BLaER1 (cell line): Measurements from ENCODE around the gene WDTC1.
"Not testable (repeated sequence)": the region's sequence is repeated elsewhere in the genome, so short reads cannot be mapped to it uniquely, and the experiment has no call there.

Experiments
- H3K27ac ChIP-seq: shearing (Covaris generic); formaldehyde crosslinking; 2 replicates; pipeline ENCODE4 v1.8.1; 2022
- H3K27me3 ChIP-seq: shearing (Covaris generic); formaldehyde crosslinking; 2 replicates; pipeline ENCODE4 v1.8.1; 2022
- H3K36me3 ChIP-seq: shearing (Covaris generic); formaldehyde crosslinking; 2 replicates; pipeline ENCODE4 v1.8.1; 2022
- H3K4me1 ChIP-seq: shearing (Covaris generic); formaldehyde crosslinking; 2 replicates; pipeline ENCODE4 v1.8.1; 2022
- H3K4me2 ChIP-seq: shearing (Covaris generic); formaldehyde crosslinking; 2 replicates; pipeline ENCODE4 v1.8.1; 2022
- H3K4me3 ChIP-seq: shearing (Covaris generic); formaldehyde crosslinking; 2 replicates; pipeline ENCODE4 v1.8.1; 2022
- H3K9ac ChIP-seq: shearing (Covaris generic); formaldehyde crosslinking; 2 replicates; pipeline ENCODE4 v1.8.1; 2022
- H3K9me3 ChIP-seq: shearing (Covaris generic); formaldehyde crosslinking; 2 replicates; pipeline ENCODE4 v1.8.1; 2022
- H4K20me1 ChIP-seq: shearing (Covaris generic); formaldehyde crosslinking; 2 replicates; pipeline ENCODE4 v1.8.1; 2022
- Cebpa-rat ChIP-seq: shearing (Covaris generic); IDR thresholded peaks from 2 replicates; pipeline ENCODE4 v1.8.1; 2022

WDTC1 gene

GRCh38 chr1:27284425-27285273 is 50.2 kb downstream of the WDTC1 start:
- Histone ChIP-seq H3K9me3 (no peaks in the 10 kb centered on the region), H3K4me3 (no peak overlapping the region), H3K4me2 (no peak overlapping the region), H3K27me3 (no peaks in the 10 kb centered on the region), H3K36me3 (peaks cover 50% of the 10 kb centered on the region), H3K9ac (no peak overlapping the region), H3K27ac (no peak overlapping the region), H4K20me1 (no peaks in the 10 kb centered on the region), H3K4me1 (no peaks in the 10 kb centered on the region)
- no peak for TF ChIP-seq Cebpa-rat

- no peaks in the 10 kb centered on the region for H3K27me3 ChIP-seq
- H3K9ac ChIP-seq = no peak overlapping the region
- no peaks in the 10 kb centered on the region for H3K4me1 ChIP-seq
- H3K36me3 ChIP-seq = peaks cover 55% of the 10 kb centered on the region
- H3K4me2 ChIP-seq = no peak overlapping the region
- H3K27ac ChIP-seq = no peak overlapping the region
- TF ChIP-seq Cebpa-rat = no peak
- no peaks in the 10 kb centered on the region for H4K20me1 ChIP-seq
- no peaks in the 10 kb centered on the region for H3K9me3 ChIP-seq
- H3K4me3 ChIP-seq = no peak overlapping the region
Measured at GRCh38 chr1:27285274-27285660, 50.8 kb downstream of the WDTC1 start.

GRCh38 chr1:27285821-27286220 is 51.4 kb downstream of the WDTC1 start:
- not testable (repeated sequence) for H3K27me3 ChIP-seq, H3K9me3 ChIP-seq, H3K27ac ChIP-seq, H3K9ac ChIP-seq, H4K20me1 ChIP-seq, H3K4me3 ChIP-seq, H3K4me1 ChIP-seq, H3K4me2 ChIP-seq
- peaks cover 60% of the 10 kb centered on the region for H3K36me3 ChIP-seq

- not testable (repeated sequence) for H3K4me2 ChIP-seq, H3K9me3 ChIP-seq, H3K4me3 ChIP-seq, H3K27me3 ChIP-seq, H4K20me1 ChIP-seq, H3K9ac ChIP-seq, H3K4me1 ChIP-seq, H3K27ac ChIP-seq
- peaks cover 73% of the 10 kb centered on the region for H3K36me3 ChIP-seq
Measured at GRCh38 chr1:27289125-27289524, 54.7 kb downstream of the WDTC1 start.

- Histone ChIP-seq H3K4me2 (no peak overlapping the region), H3K4me1 (no peaks in the 10 kb centered on the region), H3K36me3 (peaks cover 80% of the 10 kb centered on the region), H3K9ac (no peak overlapping the region), H3K27me3 (no peaks in the 10 kb centered on the region), H3K4me3 (no peak overlapping the region), H4K20me1 (no peaks in the 10 kb centered on the region), H3K27ac (no peak overlapping the region), H3K9me3 (no peaks in the 10 kb centered on the region)
- no peak for TF ChIP-seq Cebpa-rat
Measured at GRCh38 chr1:27290581-27290980, 56.1 kb downstream of the WDTC1 start.

- no peaks in the 10 kb centered on the region for H3K9me3 ChIP-seq
- H4K20me1 ChIP-seq = no peaks in the 10 kb centered on the region
- H3K4me1 ChIP-seq = no peaks in the 10 kb centered on the region
- TF ChIP-seq Cebpa-rat = no peak
- no peak overlapping the region for H3K4me3 ChIP-seq
- no peak overlapping the region for H3K27ac ChIP-seq
- no peaks in the 10 kb centered on the region for H3K27me3 ChIP-seq
- H3K9ac ChIP-seq = no peak overlapping the region
- H3K4me2 ChIP-seq = no peak overlapping the region
- peaks cover 85% of the 10 kb centered on the region for H3K36me3 ChIP-seq
Measured at GRCh38 chr1:27292106-27292505, 57.7 kb downstream of the WDTC1 start.

GRCh38 chr1:27293915-27294314 is 59.5 kb downstream of the WDTC1 start:
- Histone ChIP-seq H3K4me2 (no peak overlapping the region), H3K27me3 (no peaks in the 10 kb centered on the region), H3K27ac (no peak overlapping the region), H3K4me1 (no peaks in the 10 kb centered on the region), H3K9ac (no peak overlapping the region), H3K4me3 (no peak overlapping the region), H4K20me1 (no peaks in the 10 kb centered on the region), H3K9me3 (no peaks in the 10 kb centered on the region), H3K36me3 (peaks cover 93% of the 10 kb centered on the region)
- no peak for TF ChIP-seq Cebpa-rat

GRCh38 chr1:27296773-27297291 is 62.4 kb downstream of the WDTC1 start:
- no peak overlapping the region for H3K27ac ChIP-seq

GRCh38 chr1:27297903-27298302 is 63.5 kb downstream of the WDTC1 start:
- Histone ChIP-seq H3K9me3 (no peaks in the 10 kb centered on the region), H3K27ac (no peak overlapping the region), H3K9ac (no peak overlapping the region; the same call in 1 of the 2 replicates), H3K4me3 (no peak overlapping the region), H3K27me3 (no peaks in the 10 kb centered on the region), H4K20me1 (no peaks in the 10 kb centered on the region), H3K4me2 (no peak overlapping the region), H3K4me1 (peaks cover 34% of the 10 kb centered on the region), H3K36me3 (peaks cover 83% of the 10 kb centered on the region)
- TF ChIP-seq Cebpa-rat = no peak

More at GRCh38 chr1:27296773-27297291, 62.4 kb downstream of the WDTC1 start:
- H3K27me3 ChIP-seq = no peaks in the 10 kb centered on the region
- H3K4me1 ChIP-seq = peaks cover 29% of the 10 kb centered on the region
- H3K4me2 ChIP-seq = no peak overlapping the region
- TF ChIP-seq Cebpa-rat = no peak
- peaks cover 83% of the 10 kb centered on the region for H3K36me3 ChIP-seq
- H3K9me3 ChIP-seq = no peaks in the 10 kb centered on the region
- H3K4me3 ChIP-seq = no peak overlapping the region
- H4K20me1 ChIP-seq = no peaks in the 10 kb centered on the region
- no peak overlapping the region for H3K9ac ChIP-seq

GRCh38 chr1:27298632-27299384 is 64.4 kb downstream of the WDTC1 start:
- Histone ChIP-seq H3K9ac (0 out of 2 replicates have a peak overlapping the region, but pooled peaks have one; percentile 75), H3K4me2 (peak overlapping the region; percentile 84), H3K27me3 (no peaks in the 10 kb centered on the region), H3K4me1 (peaks cover 34% of the 10 kb centered on the region), H3K36me3 (peaks cover 82% of the 10 kb centered on the region), H4K20me1 (no peaks in the 10 kb centered on the region), H3K27ac (peak overlapping the region; percentile 84; the same call in 1 of the 2 replicates), H3K9me3 (no peaks in the 10 kb centered on the region), H3K4me3 (no peak overlapping the region)
- no peak for TF ChIP-seq Cebpa-rat
